Measurements from ENCODE around the gene CDH23. TPM values are rescaled to one million over a fixed set of nuclear protein-coding genes. Genes with fewer than 3 reads are reported as not detected.

CDH23 gene
- total RNA-seq, 2 experiments from 2014 or later, result 4.6 to 5.2 TPM

- H3K9me3 Mint-ChIP-seq, result no peaks in the 10 kb centered on the region
- H3K36me3 Mint-ChIP-seq (ENCODE audit: low read depth), result no peaks in the 10 kb centered on the region
- TF ChIP-seq CTCF (IDR thresholded peaks at IDR 0.05), result no peak
- Histone ChIP-seq H3K27ac (ENCODE audit: low read depth in 1 of 2, low read length in 2 of 2) (no peak overlapping the region), H3K27me3 (ENCODE audit: control insufficient read depth in 1 of 2, insufficient read depth in 2 of 2, low read length in 2 of 2) (no peaks in the 10 kb centered on the region), H3K36me3 (ENCODE audit: insufficient read depth, low read length) (no peaks in the 10 kb centered on the region), H3K4me1 (ENCODE audit: insufficient read depth, low read length) (no peaks in the 10 kb centered on the region), H3K9me3 (ENCODE audit: control insufficient read depth in 1 of 2, insufficient read depth in 1 of 2, low read length in 2 of 2) (no peaks in the 10 kb centered on the region), H3K4me3 (ENCODE audit: low read length) (no peak overlapping the region)
- intact Hi-C loops (cut with DNase I, micrococcal nuclease), result no loop called here
- no peak for DNase-seq
- no peak overlapping the region for H3K4me3 Mint-ChIP-seq
- no peaks in the 10 kb centered on the region for H3K27me3 Mint-ChIP-seq
- ChIA-PET CTCF (no interaction called here), POLR2A (no interaction called here)
- H3K27ac Mint-ChIP-seq, result no peak overlapping the region
- H3K4me1 Mint-ChIP-seq (ENCODE audit: low read depth), result no peaks in the 10 kb centered on the region
- no peak for ATAC-seq (ENCODE audit: poor library complexity)
Observed at GRCh38 chr10:71576842-71577241, 180.1 kb downstream of the CDH23 start.

GRCh38 chr10:71577345-71577744 is 180.6 kb downstream of the CDH23 start:
- Mint-ChIP-seq H3K4me1 (ENCODE audit: low read depth) (no peaks in the 10 kb centered on the region), H3K4me3 (no peak overlapping the region), H3K27ac (no peak overlapping the region), H3K27me3 (no peaks in the 10 kb centered on the region), H3K9me3 (no peaks in the 10 kb centered on the region), H3K36me3 (ENCODE audit: low read depth) (no peaks in the 10 kb centered on the region)
- POLR2A ChIA-PET, result no interaction called here
- Histone ChIP-seq H3K27ac (ENCODE audit: low read depth in 1 of 2, low read length in 2 of 2) (no peak overlapping the region), H3K36me3 (ENCODE audit: insufficient read depth, low read length) (no peaks in the 10 kb centered on the region), H3K4me1 (ENCODE audit: insufficient read depth, low read length) (no peaks in the 10 kb centered on the region), H3K9me3 (ENCODE audit: control insufficient read depth in 1 of 2, insufficient read depth in 1 of 2, low read length in 2 of 2) (no peaks in the 10 kb centered on the region), H3K27me3 (ENCODE audit: control insufficient read depth in 1 of 2, insufficient read depth in 2 of 2, low read length in 2 of 2) (no peaks in the 10 kb centered on the region), H3K4me3 (ENCODE audit: low read length) (no peak overlapping the region)
- no peak for ATAC-seq (ENCODE audit: poor library complexity)
- TF ChIP-seq CTCF (IDR thresholded peaks at IDR 0.05), result no peak
- CTCF ChIA-PET, result no interaction called here
- intact Hi-C loops (cut with DNase I, micrococcal nuclease), result no loop called here
- DNase-seq, result no peak

GRCh38 chr10:71578069-71578468 is 181.3 kb downstream of the CDH23 start:
- Histone ChIP-seq H3K27ac (ENCODE audit: low read depth in 1 of 2, low read length in 2 of 2) (no peak overlapping the region), H3K27me3 (ENCODE audit: control insufficient read depth in 1 of 2, insufficient read depth in 2 of 2, low read length in 2 of 2) (no peaks in the 10 kb centered on the region), H3K9me3 (ENCODE audit: control insufficient read depth in 1 of 2, insufficient read depth in 1 of 2, low read length in 2 of 2) (no peaks in the 10 kb centered on the region), H3K36me3 (ENCODE audit: insufficient read depth, low read length) (no peaks in the 10 kb centered on the region), H3K4me3 (ENCODE audit: low read length) (no peak overlapping the region), H3K4me1 (ENCODE audit: insufficient read depth, low read length) (no peaks in the 10 kb centered on the region)
- CTCF ChIA-PET, result no interaction called here
- Mint-ChIP-seq H3K4me1 (ENCODE audit: low read depth) (no peaks in the 10 kb centered on the region), H3K4me3 (no peak overlapping the region), H3K27me3 (no peaks in the 10 kb centered on the region), H3K9me3 (no peaks in the 10 kb centered on the region), H3K36me3 (ENCODE audit: low read depth) (no peaks in the 10 kb centered on the region), H3K27ac (no peak overlapping the region)
- POLR2A ChIA-PET, result no interaction called here
- TF ChIP-seq CTCF (IDR thresholded peaks at IDR 0.05), result no peak
- intact Hi-C loops (cut with DNase I, micrococcal nuclease), result no loop called here
- DNase-seq, result no peak
- no peak for ATAC-seq (ENCODE audit: poor library complexity)
